CD4-positive, alpha-beta memory T cell (primary cell): ENCODE results near the gene NDUFB6. TPM values are rescaled to one million over a fixed set of nuclear protein-coding genes. Genes with fewer than 3 reads are reported as not detected.
"Not testable (repeated sequence)": the region's sequence is repeated elsewhere in the genome, so short reads cannot be mapped to it uniquely, and the experiment has no call there.

Source experiments
- CTCF ChIA-PET: fragments of 350-600 bp; sonication (Branson Sonifier 250); formaldehyde crosslinking; loops from one replicate; lab custom pipeline; 2021; ENCODE audit warnings: inconsistent platforms; ENCODE audit not compliant: partially characterized antibody; lab: Charles Lee
- POLR2A ChIA-PET: fragments of 350-600 bp; sonication (Branson Sonifier 250); formaldehyde crosslinking; loops from one replicate; lab custom pipeline; 2021; ENCODE audit not compliant: partially characterized antibody; lab: Charles Lee
- DNase-seq, 5 donors: peaks; one replicate each; pipeline versions ENCODE4 v3.0.0 to v3.0.0-alpha.2; 2020 to 2022; ENCODE audit warnings: mixed read lengths in 1 of 5
- H3K27ac ChIP-seq: one replicate; pipeline ENCODE4 v1.7.0; 2013; ENCODE audit warnings: low read depth, low read length
- H3K27me3 ChIP-seq: 2 replicates; pipeline ENCODE4 v1.7.0; 2013; ENCODE audit warnings: mild to moderate bottlenecking, low read length, moderate library complexity; ENCODE audit not compliant: insufficient read depth
- H3K36me3 ChIP-seq: 2 replicates; pipeline ENCODE4 v1.7.0; 2013; ENCODE audit warnings: mild to moderate bottlenecking, low read length, moderate library complexity; ENCODE audit not compliant: insufficient read depth
- H3K4me1 ChIP-seq: 2 replicates; pipeline ENCODE4 v1.7.0; 2013; ENCODE audit warnings: mild to moderate bottlenecking, low read length, moderate library complexity; ENCODE audit not compliant: insufficient read depth
- H3K4me3 ChIP-seq, 2 donors: one replicate each; pipeline ENCODE4 v1.7.0; 2013; ENCODE audit warnings: low read length in 2 of 2, mild to moderate bottlenecking in 1 of 2
- H3K9me3 ChIP-seq, 2 donors: one replicate each; pipeline ENCODE4 v1.7.0; 2013; ENCODE audit warnings: low read length in 2 of 2, control low read depth in 1 of 2; ENCODE audit not compliant: control insufficient read depth in 1 of 2
- H3K27ac Mint-ChIP-seq, 7 donors: one replicate each; pipeline ENCODE4 v1.8.0; 2020 to 2021; ENCODE audit warnings: mixed read lengths in 7 of 7, mild to moderate bottlenecking in 6 of 7, inconsistent platforms in 3 of 7, moderate library complexity in 3 of 7
- H3K27me3 Mint-ChIP-seq, 2 donors: one replicate each; pipeline ENCODE4 v1.8.0; 2020 to 2021; ENCODE audit warnings: mixed read lengths in 2 of 2
- H3K36me3 Mint-ChIP-seq, 2 donors: one replicate each; pipeline ENCODE4 v1.8.0; 2020 to 2021; ENCODE audit warnings: mixed read lengths in 2 of 2, inconsistent platforms in 1 of 2, mild to moderate bottlenecking in 1 of 2
- H3K4me1 Mint-ChIP-seq, 4 donors: one replicate each; pipeline ENCODE4 v1.8.0; 2020 to 2021; ENCODE audit warnings: mixed read lengths in 4 of 4, mild to moderate bottlenecking in 1 of 4
- H3K4me3 Mint-ChIP-seq, 8 donors: one replicate each; pipeline ENCODE4 v1.8.0; 2020 to 2021; ENCODE audit warnings: mixed read lengths in 8 of 8, mild to moderate bottlenecking in 7 of 8, moderate library complexity in 6 of 8, inconsistent platforms in 3 of 8
- H3K9me3 Mint-ChIP-seq, 8 donors: one replicate each; pipeline ENCODE4 v1.8.0; 2020 to 2021; ENCODE audit warnings: mixed read lengths in 8 of 8, mild to moderate bottlenecking in 5 of 8, inconsistent platforms in 3 of 8, moderate library complexity in 1 of 8
- intact Hi-C: fragments of 100-400 bp; cut with micrococcal nuclease; formaldehyde crosslinking; loops from one replicate; pipeline ENCODE4 v1.15.1; 2023
- polyA plus RNA-seq, 2 donors: library from polyadenylated mRNA; unstranded; fragments of 300-500 nt; fragmentation: Illumina TruSeq; gene quantifications; one replicate each; pipeline ENCODE4 v1.2.3, GENCODE V29; 2021
- total RNA-seq, 2 experiments: library from RNA; stranded (reverse); gene quantifications; one replicate each; pipeline ENCODE4 v1.2.3, GENCODE V29; 2021

NDUFB6 gene
- total RNA-seq (10 to 100 TPM; 18.2 to 21.0 TPM), polyA plus RNA-seq (10 to 100 TPM; 65.4 to 83.7 TPM)

- Histone ChIP-seq H3K27me3 (no peaks in the 10 kb centered on the region), H3K4me3 (peak within 1 kb of the TSS; percentile 77 to 95), H3K27ac (peak within 1 kb of the TSS; percentile 83), H3K36me3 (peaks cover 1% of the 10 kb centered on the region), H3K9me3 (no peaks in the 10 kb centered on the region), H3K4me1 (peaks cover 17% of the 10 kb centered on the region)
- Mint-ChIP-seq H3K36me3 (peaks cover 9 to 26% of the 10 kb centered on the region in 2 donors), H3K4me3 (peak within 1 kb of the TSS; percentile 99 to 100 (median 99)), H3K4me1 (peaks cover 19 to 39% (median 26%) of the 10 kb centered on the region in 4 donors), H3K27me3 (peaks cover 1 to 2% of the 10 kb centered on the region in 2 donors), H3K27ac (peak within 1 kb of the TSS; percentile 96 to 100 (median 99)), H3K9me3 (peaks cover 0 to 3% (median 0%) of the 10 kb centered on the region in 8 donors)
- CTCF ChIA-PET = interaction anchor here (1.1 to 15.9 kb wide), 11 partner anchors 8 to 196 kb away, joined by 4 to 659 read pairs (median 12); partner anchors contain the start of genes ACO1, RIGI, SMIM27 and TOPORS
- DNase-seq = peak; percentile 92 to 97 (median 94)
- intact Hi-C loops = loop anchor here (1.0 to 5.0 kb wide), 7 partner anchors 21 to 594 kb away; partner anchors contain the start of genes ACO1, APTX, B4GALT1 and RIGI
- POLR2A ChIA-PET = interaction anchor here (0.6 to 4.0 kb wide), 10 partner anchors 9 to 452 kb away, joined by 3 to 69 read pairs (median 6); partner anchors contain the start of genes ACO1, DNAJA1, RIGI and SMIM27
Measured at GRCh38 chr9:32572900-32573523, at the start of gene NDUFB6. TSS of gene NDUFB6 (minus strand) at chr9:32573159. CDS start at chr9:32573060, 99 bp downstream.

DNA sequence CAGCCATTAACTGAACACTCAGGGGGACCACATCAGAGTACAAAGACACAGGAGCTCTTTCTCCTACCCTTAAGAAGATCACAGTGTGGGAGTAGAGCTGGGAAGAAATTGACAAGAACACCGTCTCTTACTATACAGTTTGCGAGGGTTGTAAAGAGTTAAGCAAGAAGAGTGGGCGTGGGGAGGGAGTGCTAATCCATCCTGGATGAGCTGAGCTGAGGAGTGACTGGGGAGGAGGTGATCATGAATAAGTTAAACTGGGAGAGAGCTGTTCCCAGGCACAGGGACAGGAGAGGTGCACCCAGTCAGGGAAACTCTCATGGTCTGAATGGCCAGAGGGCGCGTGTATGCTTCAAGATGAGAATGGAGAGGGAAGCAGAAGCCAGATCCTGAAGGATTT is 45.3 kb upstream of the NDUFB6 start:
- H3K4me3 ChIP-seq = no peak overlapping the region
- no peaks in the 10 kb centered on the region for H3K27me3 ChIP-seq
- H3K27me3 Mint-ChIP-seq = peaks cover 20 to 29% of the 10 kb centered on the region in 2 donors
- no peaks in the 10 kb centered on the region for H3K4me1 ChIP-seq
- H3K4me1 Mint-ChIP-seq = no peaks in the 10 kb centered on the region
- no peaks in the 10 kb centered on the region for H3K9me3 Mint-ChIP-seq
- H3K9me3 ChIP-seq = no peaks in the 10 kb centered on the region
- no peak overlapping the region for H3K27ac ChIP-seq
- ChIA-PET POLR2A (no interaction called here), CTCF (no interaction called here)
- H3K27ac Mint-ChIP-seq = no peak overlapping the region
- no peak for DNase-seq
- intact Hi-C loops = no loop called here
- no peaks in the 10 kb centered on the region for H3K36me3 Mint-ChIP-seq
- no peaks in the 10 kb centered on the region for H3K36me3 ChIP-seq
- H3K4me3 Mint-ChIP-seq = no peak overlapping the region

- H3K36me3 ChIP-seq = no peaks in the 10 kb centered on the region
- no peaks in the 10 kb centered on the region for H3K4me1 ChIP-seq
- H3K4me1 Mint-ChIP-seq = no peaks in the 10 kb centered on the region
- H3K27me3 ChIP-seq = no peaks in the 10 kb centered on the region
- H3K27ac ChIP-seq = no peak overlapping the region
- no peak overlapping the region for H3K27ac Mint-ChIP-seq
- DNase-seq = no peak
- H3K27me3 Mint-ChIP-seq = peaks cover 0 to 13% of the 10 kb centered on the region in 2 donors
- H3K36me3 Mint-ChIP-seq = no peaks in the 10 kb centered on the region
- no peak overlapping the region for H3K4me3 ChIP-seq
- ChIA-PET POLR2A (no interaction called here), CTCF (interaction anchor here (1.1 kb wide), 1 partner anchor 27 kb away, joined by 3 read pairs; no protein-coding TSS in a partner anchor)
- H3K4me3 Mint-ChIP-seq = no peak overlapping the region
- H3K9me3 ChIP-seq = no peaks in the 10 kb centered on the region
- intact Hi-C loops = no loop called here
- peaks cover 2 to 10% (median 3%) of the 10 kb centered on the region in 8 donors for H3K9me3 Mint-ChIP-seq
Measured at GRCh38 chr9:32606811-32607210, 33.9 kb upstream of the NDUFB6 start.

GRCh38 chr9:32603914-32604852 is 31.2 kb upstream of the NDUFB6 start:
- H3K27ac ChIP-seq = no peak overlapping the region
- intact Hi-C loops = no loop called here
- no peaks in the 10 kb centered on the region for H3K36me3 ChIP-seq
- H3K4me3 ChIP-seq = no peak overlapping the region
- Mint-ChIP-seq H3K4me3 (no peak overlapping the region), H3K27me3 (peaks cover 5 to 24% of the 10 kb centered on the region in 2 donors), H3K4me1 (no peaks in the 10 kb centered on the region), H3K36me3 (no peaks in the 10 kb centered on the region), H3K9me3 (peaks cover 2 to 10% (median 3%) of the 10 kb centered on the region in 8 donors), H3K27ac (no peak overlapping the region)
- H3K4me1 ChIP-seq = no peaks in the 10 kb centered on the region
- CTCF ChIA-PET = interaction anchor here (0.8 to 1.3 kb wide), 4 partner anchors 11 to 225 kb away, joined by 3 to 7 read pairs (median 3); no protein-coding TSS in a partner anchor
- no peaks in the 10 kb centered on the region for H3K27me3 ChIP-seq
- POLR2A ChIA-PET = no interaction called here
- no peaks in the 10 kb centered on the region for H3K9me3 ChIP-seq
- no peak for DNase-seq

GRCh38 chr9:32599021-32599420 is 26.1 kb upstream of the NDUFB6 start:
- H3K9me3 ChIP-seq, H3K36me3 Mint-ChIP-seq, H3K27ac ChIP-seq, H3K4me1 Mint-ChIP-seq, H3K4me3 Mint-ChIP-seq, H3K27me3 ChIP-seq, intact Hi-C loops, CTCF ChIA-PET, H3K9me3 Mint-ChIP-seq, DNase-seq, H3K27ac Mint-ChIP-seq, H3K4me1 ChIP-seq, H3K4me3 ChIP-seq, H3K36me3 ChIP-seq: not testable (repeated sequence)
- POLR2A ChIA-PET = interaction anchor here (0.6 kb wide), 1 partner anchor 220 kb away, joined by 3 read pairs; no protein-coding TSS in a partner anchor
- peaks cover 16 to 36% of the 10 kb centered on the region in 2 donors for H3K27me3 Mint-ChIP-seq

DNA sequence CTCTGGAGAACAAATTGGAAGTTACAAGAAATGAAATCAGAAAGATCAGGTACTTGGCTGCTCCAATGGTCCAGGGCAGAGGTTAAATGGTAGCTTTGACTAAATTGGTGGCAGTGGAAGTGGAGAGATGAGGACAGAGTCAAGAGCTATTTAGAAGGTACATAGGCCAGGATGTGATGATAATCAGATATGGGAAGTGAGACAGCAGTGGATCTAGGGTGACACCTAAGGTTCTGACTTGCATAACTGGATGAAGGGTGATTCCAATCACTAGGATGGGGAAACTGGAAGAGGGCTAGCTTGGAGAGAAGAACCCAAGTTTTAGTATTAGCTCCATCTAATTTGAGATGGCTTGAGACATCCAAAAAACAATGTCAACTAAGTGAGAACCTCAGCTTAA is 24.0 kb upstream of the NDUFB6 start:
- Histone ChIP-seq H3K36me3 (no peaks in the 10 kb centered on the region), H3K9me3 (no peaks in the 10 kb centered on the region), H3K4me3 (no peak overlapping the region), H3K4me1 (no peaks in the 10 kb centered on the region), H3K27ac (no peak overlapping the region), H3K27me3 (no peaks in the 10 kb centered on the region)
- intact Hi-C loops = no loop called here
- peaks cover 0 to 3% (median 0%) of the 10 kb centered on the region in 8 donors for H3K9me3 Mint-ChIP-seq
- POLR2A ChIA-PET = no interaction called here
- H3K4me1 Mint-ChIP-seq = peaks cover 0 to 4% (median 0%) of the 10 kb centered on the region in 4 donors
- no peak overlapping the region for H3K27ac Mint-ChIP-seq
- H3K27me3 Mint-ChIP-seq = peaks cover 17 to 32% of the 10 kb centered on the region in 2 donors
- CTCF ChIA-PET = interaction anchor here (0.7 kb wide), 1 partner anchor 16 kb away, joined by 3 read pairs; no protein-coding TSS in a partner anchor
- no peak overlapping the region for H3K4me3 Mint-ChIP-seq
- DNase-seq = peak in 1 of 5 donors; percentile 3
- H3K36me3 Mint-ChIP-seq = peaks cover 0 to 4% of the 10 kb centered on the region in 2 donors
